22Rv1 (cell line): ENCODE results near the gene FUT8.

ENCODE experiments used
- CTCF ChIP-seq: fragments of 450-650 bp; IDR thresholded peaks from 2 replicates; pipeline ENCODE4 v1.5.1; 2017; ENCODE audit warnings: mild to moderate bottlenecking
- ZFX ChIP-seq: fragments of 450-650 bp; IDR thresholded peaks from 2 replicates; pipeline ENCODE4 v1.6.1; 2017; ENCODE audit warnings: antibody characterized with exemption, borderline replicate concordance

GRCh38 chr14:65549429-65549828 is 136.9 kb downstream of the FUT8 start:
- no peak for TF ChIP-seq CTCF
- no peak for TF ChIP-seq ZFX
